Measurements from ENCODE around the gene MGRN1.

DNA sequence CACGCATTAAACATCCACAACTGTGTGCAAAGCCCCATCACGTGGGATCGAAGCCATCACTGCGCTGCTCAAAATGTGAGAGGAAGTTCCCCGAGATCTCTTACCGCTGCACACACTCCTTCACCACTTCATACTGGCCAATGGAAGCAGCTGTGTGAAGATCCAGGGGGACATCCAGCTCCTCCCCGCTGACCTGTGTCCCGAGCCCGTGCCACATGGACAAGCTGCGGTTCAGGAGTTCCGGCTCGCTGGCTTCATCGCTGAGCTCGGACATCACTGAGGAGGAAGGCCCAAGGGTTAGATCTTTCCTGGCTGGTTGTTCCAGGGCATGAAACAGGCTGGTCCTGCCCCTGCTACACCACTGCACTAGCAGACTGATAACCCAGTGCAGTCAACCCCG lies 105.2 kb downstream of the MGRN1 start:
- no peak for TF ChIP-seq POLR2AphosphoS5 (IDR thresholded peaks at IDR 0.05; ENCODE audit: low read depth, low read length)
- TF ChIP-seq, protein P1, sequence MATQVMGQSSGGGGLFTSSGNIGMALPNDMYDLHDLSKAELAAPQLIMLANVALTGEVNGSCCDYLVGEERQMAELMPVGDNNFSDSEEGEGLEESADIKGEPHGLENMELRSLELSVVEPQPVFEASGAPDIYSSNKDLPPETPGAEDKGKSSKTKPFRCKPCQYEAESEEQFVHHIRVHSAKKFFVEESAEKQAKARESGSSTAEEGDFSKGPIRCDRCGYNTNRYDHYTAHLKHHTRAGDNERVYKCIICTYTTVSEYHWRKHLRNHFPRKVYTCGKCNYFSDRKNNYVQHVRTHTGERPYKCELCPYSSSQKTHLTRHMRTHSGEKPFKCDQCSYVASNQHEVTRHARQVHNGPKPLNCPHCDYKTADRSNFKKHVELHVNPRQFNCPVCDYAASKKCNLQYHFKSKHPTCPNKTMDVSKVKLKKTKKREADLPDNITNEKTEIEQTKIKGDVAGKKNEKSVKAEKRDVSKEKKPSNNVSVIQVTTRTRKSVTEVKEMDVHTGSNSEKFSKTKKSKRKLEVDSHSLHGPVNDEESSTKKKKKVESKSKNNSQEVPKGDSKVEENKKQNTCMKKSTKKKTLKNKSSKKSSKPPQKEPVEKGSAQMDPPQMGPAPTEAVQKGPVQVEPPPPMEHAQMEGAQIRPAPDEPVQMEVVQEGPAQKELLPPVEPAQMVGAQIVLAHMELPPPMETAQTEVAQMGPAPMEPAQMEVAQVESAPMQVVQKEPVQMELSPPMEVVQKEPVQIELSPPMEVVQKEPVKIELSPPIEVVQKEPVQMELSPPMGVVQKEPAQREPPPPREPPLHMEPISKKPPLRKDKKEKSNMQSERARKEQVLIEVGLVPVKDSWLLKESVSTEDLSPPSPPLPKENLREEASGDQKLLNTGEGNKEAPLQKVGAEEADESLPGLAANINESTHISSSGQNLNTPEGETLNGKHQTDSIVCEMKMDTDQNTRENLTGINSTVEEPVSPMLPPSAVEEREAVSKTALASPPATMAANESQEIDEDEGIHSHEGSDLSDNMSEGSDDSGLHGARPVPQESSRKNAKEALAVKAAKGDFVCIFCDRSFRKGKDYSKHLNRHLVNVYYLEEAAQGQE (IDR thresholded peaks at IDR 0.05; ENCODE audit: insufficient read depth in 1 of 2, low read depth in 2 of 2, low read length in 2 of 2): no peak
